Stimulated activated CD4-positive, alpha-beta T cell treated with anti-CD3 and anti-CD28 coated beads, Interleukin-4, amount 100 ng/mL, for 4 hours (primary cell): ENCODE results near the gene PRAMEF20.
"Not testable (repeated sequence)": the region's sequence is repeated elsewhere in the genome, so short reads cannot be mapped to it uniquely, and the experiment has no call there.

ENCODE experiments used
- DNase-seq, 2 experiments: peaks; one replicate each; pipeline ENCODE4 v3.0.0-alpha.2; 2020

Gene PRAMEF20

GRCh38 chr1:13410150-13410549, at the start of gene PRAMEF20:
Gene PRAMEF20 (plus strand): TSS chr1:13410450. CDS start chr1:13416355, 5,905 bp downstream.
- not testable (repeated sequence) for DNase-seq

GRCh38 chr1:13362364-13362763, 47.9 kb upstream of the PRAMEF20 start:
- not testable (repeated sequence) for DNase-seq

GRCh38 chr1:13364928-13365327, 45.3 kb upstream of the PRAMEF20 start:
- not testable (repeated sequence) for DNase-seq

GRCh38 chr1:13366536-13366935, 43.7 kb upstream of the PRAMEF20 start:
- DNase-seq, result not testable (repeated sequence)

GRCh38 chr1:13368544-13368943, 41.7 kb upstream of the PRAMEF20 start:
- not testable (repeated sequence) for DNase-seq

GRCh38 chr1:13378983-13379382, 31.3 kb upstream of the PRAMEF20 start:
- DNase-seq, result not testable (repeated sequence)

- DNase-seq, result not testable (repeated sequence)
Observed at GRCh38 chr1:13380380-13380779, 29.9 kb upstream of the PRAMEF20 start.

- not testable (repeated sequence) for DNase-seq
Observed at GRCh38 chr1:13389332-13389731, 20.9 kb upstream of the PRAMEF20 start, which contains the start of gene PRAMEF17. Gene PRAMEF17 (plus strand): TSS chr1:13389632. CDS start chr1:13389658, 26 bp downstream.

- DNase-seq, result not testable (repeated sequence)
Observed at GRCh38 chr1:13393004-13393403, 17.2 kb upstream of the PRAMEF20 start.

- not testable (repeated sequence) for DNase-seq
Observed at GRCh38 chr1:13394761-13395160, 15.5 kb upstream of the PRAMEF20 start.

- not testable (repeated sequence) for DNase-seq
Observed at GRCh38 chr1:13395311-13395710, 14.9 kb upstream of the PRAMEF20 start.

- no peak for DNase-seq
Observed at GRCh38 chr1:13407811-13408210, 2.4 kb upstream of the PRAMEF20 start.

GRCh38 chr1:13430495-13430894, 20.2 kb downstream of the PRAMEF20 start:
- no peak for DNase-seq

- no peak for DNase-seq
Observed at GRCh38 chr1:13432251-13432650, 22.0 kb downstream of the PRAMEF20 start.

- DNase-seq, result not testable (repeated sequence)
Observed at GRCh38 chr1:13433694-13434358, 23.6 kb downstream of the PRAMEF20 start.

GRCh38 chr1:13435458-13435857, 25.2 kb downstream of the PRAMEF20 start:
- no peak for DNase-seq

- not testable (repeated sequence) for DNase-seq
Observed at GRCh38 chr1:13439104-13439783, 29.0 kb downstream of the PRAMEF20 start.

- DNase-seq, result no peak
Observed at GRCh38 chr1:13443335-13443979, 33.2 kb downstream of the PRAMEF20 start.

- no peak for DNase-seq
Observed at GRCh38 chr1:13450204-13450603, 40.0 kb downstream of the PRAMEF20 start.

- DNase-seq, result no peak
Observed at GRCh38 chr1:13451399-13451965, 41.2 kb downstream of the PRAMEF20 start.

GRCh38 chr1:13456904-13457532, 46.8 kb downstream of the PRAMEF20 start:
- DNase-seq, result no peak

GRCh38 chr1:13461977-13462376, 51.7 kb downstream of the PRAMEF20 start:
- no peak for DNase-seq

- no peak for DNase-seq
Observed at GRCh38 chr1:13462682-13463081, 52.4 kb downstream of the PRAMEF20 start.
